Karpas-422 (cell line): ENCODE data around the gene UGT1A1. TPM values are rescaled to one million over a fixed set of nuclear protein-coding genes. Genes with fewer than 3 reads are reported as not detected.

Source experiments
- DNase-seq: peaks from one replicate; pipeline ENCODE4 v3.0.0-alpha.2; 2015
- H2AFZ ChIP-seq: fragments of 200-600 bp; sonication (generic); 2 replicates; pipeline ENCODE4 v1.6.1; 2014; ENCODE audit warnings: antibody characterized with exemption, low read length, mixed read lengths
- H3K27ac ChIP-seq: fragments of 200-600 bp; sonication (generic); 2 replicates; pipeline ENCODE4 v1.5.1; 2014; ENCODE audit warnings: mild to moderate bottlenecking, low read length, moderate library complexity
- H3K27me3 ChIP-seq: fragments of 200-600 bp; sonication (generic); 2 replicates; pipeline ENCODE4 v1.6.1; 2014; ENCODE audit warnings: low read length, mixed read lengths
- H3K36me3 ChIP-seq: fragments of 200-600 bp; sonication (generic); 2 replicates; pipeline ENCODE4 v1.6.1; 2014; ENCODE audit warnings: low read length, mixed read lengths; ENCODE audit not compliant: insufficient read depth
- H3K4me1 ChIP-seq: fragments of 200-600 bp; sonication (generic); 2 replicates; pipeline ENCODE4 v1.6.1; 2014; ENCODE audit warnings: mild to moderate bottlenecking, low read length, mixed read lengths
- H3K4me2 ChIP-seq: fragments of 200-600 bp; sonication (generic); 2 replicates; pipeline ENCODE4 v1.6.1; 2014; ENCODE audit warnings: low read length, low read depth, mild to moderate bottlenecking; ENCODE audit not compliant: poor library complexity, severe bottlenecking
- H3K4me3 ChIP-seq: fragments of 200-600 bp; sonication (generic); 2 replicates; pipeline ENCODE4 v1.5.1; 2014; ENCODE audit warnings: mild to moderate bottlenecking, antibody characterized with exemption, low read length, mixed read lengths
- H3K79me2 ChIP-seq: fragments of 200-600 bp; sonication (generic); 2 replicates; pipeline ENCODE4 v1.6.1; 2014; ENCODE audit warnings: mild to moderate bottlenecking, low read length, mixed read lengths
- H3K9ac ChIP-seq: fragments of 200-600 bp; sonication (generic); 2 replicates; pipeline ENCODE4 v1.6.0; 2014; ENCODE audit warnings: low read length
- H3K9me2 ChIP-seq: fragments of 200-600 bp; sonication (generic), shearing (Covaris generic); replicated peaks from 2 replicates; pipeline ENCODE4 v1.6.0; 2014; ENCODE audit warnings: mild to moderate bottlenecking, low read length, moderate library complexity; ENCODE audit not compliant: insufficient read depth
- H3K9me3 ChIP-seq: fragments of 300-700, 200-600 bp; sonication (generic); 2 replicates; pipeline ENCODE4 v1.6.1; 2014; ENCODE audit warnings: low read length, mixed read lengths
- H4K20me1 ChIP-seq: fragments of 200-600 bp; sonication (generic); 2 replicates; pipeline ENCODE4 v1.6.1; 2014; ENCODE audit warnings: mild to moderate bottlenecking, antibody characterized with exemption, low read length, low read depth; ENCODE audit not compliant: insufficient read depth
- total RNA-seq: library from RNA; depleted of rRNA; stranded (reverse); fragments of >200 nt; shearing (Covaris generic); gene quantifications from 2 replicates; pipeline ENCODE4 v1.2.3, GENCODE V29; 2014; ENCODE audit warnings: low replicate concordance

Gene UGT1A1
- total RNA-seq, 1 experiment from 2014 or later: not detected

DNA sequence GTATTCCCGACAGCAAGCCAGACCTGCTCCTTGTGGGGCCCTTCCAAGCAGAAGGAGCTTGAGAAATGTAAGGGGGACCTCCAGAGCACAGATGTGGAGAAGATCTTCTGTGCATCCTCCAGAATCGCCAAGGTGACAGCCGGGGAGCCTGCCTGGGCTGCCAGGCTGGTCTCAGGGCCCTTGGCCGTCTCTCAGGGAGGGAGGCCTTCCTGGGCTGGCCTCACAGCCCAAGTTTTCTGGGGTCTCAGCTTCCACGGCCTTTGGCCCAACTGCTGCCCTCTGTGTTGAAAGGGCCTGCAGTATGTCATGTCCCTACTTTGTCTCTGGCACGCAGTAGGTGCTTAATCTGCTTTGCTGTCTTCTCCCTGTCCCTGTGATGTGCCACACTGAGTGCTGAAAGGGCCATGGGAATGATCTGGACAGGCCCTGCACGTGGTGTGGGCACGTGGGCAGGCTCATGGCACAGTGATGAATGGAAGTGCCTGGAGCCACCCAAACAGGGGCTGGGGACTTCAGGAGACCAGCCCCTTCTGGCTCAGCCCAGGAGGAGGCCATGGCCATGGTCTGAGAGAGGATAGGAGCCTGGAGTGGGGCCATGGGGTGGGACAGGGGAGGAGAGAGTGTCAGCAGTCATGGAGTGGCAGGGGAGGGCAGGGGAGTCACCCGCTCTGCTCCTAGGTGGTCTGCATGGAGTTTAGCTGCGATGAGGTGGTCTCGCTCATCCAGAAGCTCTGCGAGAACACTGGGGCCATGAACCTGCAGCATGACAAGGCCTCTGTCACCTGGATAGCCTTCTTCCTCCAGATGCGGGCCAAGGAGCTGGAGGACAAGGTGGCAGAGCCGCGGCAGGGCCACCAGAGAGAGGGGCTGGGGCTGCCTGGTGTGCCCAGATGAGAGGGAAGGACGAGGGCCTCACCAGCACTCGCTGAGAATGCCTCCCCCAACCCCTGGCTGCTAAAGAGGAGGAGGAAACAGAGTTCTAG is 58.9 kb downstream of the UGT1A1 start:
- Histone ChIP-seq H2AFZ (no peak overlapping the region), H3K4me2 (no peak overlapping the region), H3K79me2 (no peaks in the 10 kb centered on the region), H3K27ac (no peak overlapping the region), H3K9me3 (no peaks in the 10 kb centered on the region), H3K4me3 (no peak overlapping the region), H3K27me3 (no peaks in the 10 kb centered on the region), H3K36me3 (no peaks in the 10 kb centered on the region), H3K4me1 (peaks cover 59% of the 10 kb centered on the region), H3K9me2 (no peaks in the 10 kb centered on the region), H3K9ac (no peak overlapping the region), H4K20me1 (no peaks in the 10 kb centered on the region)
- DNase-seq: no peak

- H3K27me3 ChIP-seq: no peaks in the 10 kb centered on the region
- H3K9ac ChIP-seq: no peak overlapping the region
- no peak for DNase-seq
- H3K9me3 ChIP-seq: no peaks in the 10 kb centered on the region
- H4K20me1 ChIP-seq: no peaks in the 10 kb centered on the region
- no peak overlapping the region for H2AFZ ChIP-seq
- H3K27ac ChIP-seq: no peak overlapping the region
- no peaks in the 10 kb centered on the region for H3K79me2 ChIP-seq
- no peaks in the 10 kb centered on the region for H3K36me3 ChIP-seq
- no peaks in the 10 kb centered on the region for H3K9me2 ChIP-seq
- H3K4me2 ChIP-seq: no peak overlapping the region
- H3K4me1 ChIP-seq: peaks cover 59% of the 10 kb centered on the region
- H3K4me3 ChIP-seq: no peak overlapping the region
Measured at GRCh38 chr2:233819884-233820773, 60.1 kb downstream of the UGT1A1 start.

DNA sequence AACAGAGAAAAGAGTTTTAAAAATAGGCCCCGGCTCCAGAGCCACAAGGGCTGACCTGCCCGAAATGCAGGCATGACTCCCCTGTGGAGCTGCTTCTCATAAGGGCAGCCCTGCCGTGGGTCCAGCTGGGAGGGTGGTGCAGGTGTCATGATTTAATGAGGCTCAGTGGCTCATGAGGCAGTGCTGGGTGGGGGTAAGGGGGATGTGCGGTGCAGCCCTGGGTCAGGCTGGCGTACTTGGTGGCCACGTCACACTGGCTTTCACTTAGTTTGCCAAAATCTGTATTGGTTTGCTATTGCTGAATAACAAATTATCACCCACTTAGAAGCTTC is 60.7 kb downstream of the UGT1A1 start:
- Histone ChIP-seq H3K4me2 (no peak overlapping the region), H3K27me3 (no peaks in the 10 kb centered on the region), H4K20me1 (no peaks in the 10 kb centered on the region), H3K79me2 (no peaks in the 10 kb centered on the region), H3K9me2 (no peaks in the 10 kb centered on the region), H3K4me3 (no peak overlapping the region), H3K27ac (no peak overlapping the region), H3K4me1 (peaks cover 60% of the 10 kb centered on the region), H2AFZ (no peak overlapping the region), H3K9ac (no peak overlapping the region), H3K36me3 (no peaks in the 10 kb centered on the region), H3K9me3 (no peaks in the 10 kb centered on the region)
- DNase-seq: no peak

DNA sequence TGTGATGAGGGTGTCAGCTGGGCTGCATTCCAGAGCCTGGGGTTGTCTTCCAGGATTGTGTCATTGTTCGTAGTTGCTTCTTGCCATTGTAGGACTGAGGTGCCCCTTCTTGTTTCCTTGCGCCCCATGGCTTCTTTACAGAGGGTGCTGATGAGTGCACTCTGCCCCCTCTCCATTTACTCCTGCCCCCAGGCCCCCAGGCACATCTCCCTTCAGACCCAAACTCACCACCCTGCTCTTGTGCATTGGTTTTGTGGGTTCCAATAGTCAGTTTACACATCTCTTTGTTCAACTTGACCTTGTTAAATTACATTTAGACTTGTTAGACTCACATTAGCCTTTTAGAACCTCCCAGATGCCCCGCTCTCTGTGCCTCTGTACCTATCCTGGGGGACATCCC is 61.1 kb downstream of the UGT1A1 start:
- H3K4me1 ChIP-seq: peaks cover 57% of the 10 kb centered on the region
- H3K4me2 ChIP-seq: no peak overlapping the region
- H2AFZ ChIP-seq: no peak overlapping the region
- H3K27ac ChIP-seq: no peak overlapping the region
- H4K20me1 ChIP-seq: no peaks in the 10 kb centered on the region
- DNase-seq: no peak
- no peaks in the 10 kb centered on the region for H3K9me2 ChIP-seq
- no peaks in the 10 kb centered on the region for H3K9me3 ChIP-seq
- no peak overlapping the region for H3K9ac ChIP-seq
- no peak overlapping the region for H3K4me3 ChIP-seq
- H3K36me3 ChIP-seq: no peaks in the 10 kb centered on the region
- H3K27me3 ChIP-seq: no peaks in the 10 kb centered on the region
- no peaks in the 10 kb centered on the region for H3K79me2 ChIP-seq

- no peaks in the 10 kb centered on the region for H3K9me3 ChIP-seq
- no peak for DNase-seq
- no peaks in the 10 kb centered on the region for H3K9me2 ChIP-seq
- H3K4me2 ChIP-seq: no peak overlapping the region
- H3K36me3 ChIP-seq: no peaks in the 10 kb centered on the region
- no peaks in the 10 kb centered on the region for H4K20me1 ChIP-seq
- H3K27me3 ChIP-seq: no peaks in the 10 kb centered on the region
- H3K9ac ChIP-seq: no peak overlapping the region
- H3K4me1 ChIP-seq: peaks cover 61% of the 10 kb centered on the region
- H3K27ac ChIP-seq: no peak overlapping the region
- no peak overlapping the region for H3K4me3 ChIP-seq
- H3K79me2 ChIP-seq: no peaks in the 10 kb centered on the region
- H2AFZ ChIP-seq: no peak overlapping the region
Measured at GRCh38 chr2:233821709-233822100, 61.6 kb downstream of the UGT1A1 start.

- Histone ChIP-seq H3K9ac (0 out of 2 replicates have a peak overlapping the region, but pooled peaks have one; percentile 35), H3K4me3 (no peak overlapping the region), H2AFZ (no peak overlapping the region), H3K27ac (no peak overlapping the region), H3K9me3 (no peaks in the 10 kb centered on the region), H3K4me2 (no peak overlapping the region), H3K79me2 (no peaks in the 10 kb centered on the region), H3K9me2 (no peaks in the 10 kb centered on the region), H3K36me3 (no peaks in the 10 kb centered on the region), H3K4me1 (peaks cover 63% of the 10 kb centered on the region), H3K27me3 (no peaks in the 10 kb centered on the region), H4K20me1 (no peaks in the 10 kb centered on the region)
- no peak for DNase-seq
Measured at GRCh38 chr2:233822101-233822771, 62.2 kb downstream of the UGT1A1 start.
